GM12872 (cell line): ENCODE data around the gene TRPV6.

Experiments
- TF ChIP-seq, protein P1 (sequence below): IDR thresholded peaks from 3 replicates; pipeline ENCODE4 v1.5.1; 2011; ENCODE audit warnings: low read depth, mild to moderate bottlenecking, low read length, moderate library complexity; ENCODE audit not compliant: insufficient read depth

The TRPV6 gene

DNA sequence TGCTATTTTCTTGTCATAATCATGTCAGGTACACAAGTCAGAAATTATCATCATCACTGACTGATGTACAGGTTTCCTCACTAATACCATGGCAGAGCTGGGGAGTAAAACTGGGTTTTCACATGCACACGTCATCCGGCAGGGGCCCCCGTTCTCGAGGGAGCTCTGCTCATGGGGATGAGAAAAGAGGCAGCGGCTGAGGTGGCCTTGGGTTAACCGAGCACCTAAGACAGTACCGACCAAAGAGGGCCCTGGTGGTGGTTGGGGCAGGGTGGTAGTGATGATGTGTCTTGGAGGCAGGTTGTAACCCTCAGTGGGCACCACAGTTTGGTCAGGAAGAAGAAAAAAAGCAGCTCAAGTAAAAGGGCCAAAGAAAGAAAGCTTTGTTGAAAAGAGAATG, 12.1 kb upstream of the TRPV6 start:
- TF ChIP-seq, protein P1, sequence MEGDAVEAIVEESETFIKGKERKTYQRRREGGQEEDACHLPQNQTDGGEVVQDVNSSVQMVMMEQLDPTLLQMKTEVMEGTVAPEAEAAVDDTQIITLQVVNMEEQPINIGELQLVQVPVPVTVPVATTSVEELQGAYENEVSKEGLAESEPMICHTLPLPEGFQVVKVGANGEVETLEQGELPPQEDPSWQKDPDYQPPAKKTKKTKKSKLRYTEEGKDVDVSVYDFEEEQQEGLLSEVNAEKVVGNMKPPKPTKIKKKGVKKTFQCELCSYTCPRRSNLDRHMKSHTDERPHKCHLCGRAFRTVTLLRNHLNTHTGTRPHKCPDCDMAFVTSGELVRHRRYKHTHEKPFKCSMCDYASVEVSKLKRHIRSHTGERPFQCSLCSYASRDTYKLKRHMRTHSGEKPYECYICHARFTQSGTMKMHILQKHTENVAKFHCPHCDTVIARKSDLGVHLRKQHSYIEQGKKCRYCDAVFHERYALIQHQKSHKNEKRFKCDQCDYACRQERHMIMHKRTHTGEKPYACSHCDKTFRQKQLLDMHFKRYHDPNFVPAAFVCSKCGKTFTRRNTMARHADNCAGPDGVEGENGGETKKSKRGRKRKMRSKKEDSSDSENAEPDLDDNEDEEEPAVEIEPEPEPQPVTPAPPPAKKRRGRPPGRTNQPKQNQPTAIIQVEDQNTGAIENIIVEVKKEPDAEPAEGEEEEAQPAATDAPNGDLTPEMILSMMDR, result no peak

DNA sequence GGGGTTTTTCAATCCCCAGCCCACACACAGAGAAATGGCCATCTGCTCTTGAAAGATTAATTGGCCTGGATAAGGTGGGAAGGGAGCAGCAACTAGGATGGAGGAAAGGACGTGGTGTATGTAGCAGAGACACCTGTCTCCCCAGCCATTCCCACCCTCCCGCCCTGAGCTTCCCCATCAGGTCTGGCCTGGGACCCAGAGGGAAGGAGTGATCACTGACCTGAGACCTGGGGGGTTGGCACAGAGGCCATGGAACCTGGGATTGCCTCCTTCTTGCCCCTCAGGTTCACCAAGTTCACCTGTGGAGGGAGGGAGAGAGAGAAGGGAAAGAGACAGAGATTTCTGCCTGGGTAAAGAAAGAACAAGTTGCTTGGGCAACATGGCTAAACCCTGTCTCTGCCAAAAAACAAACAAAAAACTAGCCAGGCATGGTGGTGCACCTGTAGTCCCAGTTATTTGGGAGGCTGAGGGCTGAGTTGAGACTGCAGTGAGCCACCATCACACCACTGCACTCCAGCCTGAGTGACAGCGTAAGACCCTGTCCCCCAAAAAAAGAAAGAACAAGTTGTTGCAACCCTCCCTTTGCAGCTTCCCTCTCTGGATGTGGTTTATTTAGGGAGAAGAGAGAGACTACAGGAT, 11.3 kb upstream of the TRPV6 start:
- TF ChIP-seq, protein P1, result no peak

DNA sequence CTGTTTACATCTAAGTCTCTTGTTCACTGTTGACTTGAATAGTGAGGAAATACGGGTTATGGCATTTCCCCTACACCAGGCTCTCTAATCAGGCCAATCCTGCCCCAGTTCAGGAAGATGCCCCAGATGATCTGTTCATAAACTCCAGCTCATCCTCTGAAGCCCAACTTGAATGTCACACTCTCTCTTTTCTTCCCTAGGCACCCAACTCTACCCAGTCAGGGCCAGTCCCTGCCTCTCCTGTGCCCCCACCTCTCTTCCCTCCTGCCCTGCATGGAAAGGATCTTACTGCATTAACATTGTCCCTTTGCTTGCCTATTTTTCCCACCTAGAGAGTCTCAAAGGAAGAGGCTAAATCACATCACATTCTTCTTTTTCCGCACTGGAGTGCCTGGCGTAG, 10.6 kb upstream of the TRPV6 start:
- TF ChIP-seq, protein P1, result no peak

DNA sequence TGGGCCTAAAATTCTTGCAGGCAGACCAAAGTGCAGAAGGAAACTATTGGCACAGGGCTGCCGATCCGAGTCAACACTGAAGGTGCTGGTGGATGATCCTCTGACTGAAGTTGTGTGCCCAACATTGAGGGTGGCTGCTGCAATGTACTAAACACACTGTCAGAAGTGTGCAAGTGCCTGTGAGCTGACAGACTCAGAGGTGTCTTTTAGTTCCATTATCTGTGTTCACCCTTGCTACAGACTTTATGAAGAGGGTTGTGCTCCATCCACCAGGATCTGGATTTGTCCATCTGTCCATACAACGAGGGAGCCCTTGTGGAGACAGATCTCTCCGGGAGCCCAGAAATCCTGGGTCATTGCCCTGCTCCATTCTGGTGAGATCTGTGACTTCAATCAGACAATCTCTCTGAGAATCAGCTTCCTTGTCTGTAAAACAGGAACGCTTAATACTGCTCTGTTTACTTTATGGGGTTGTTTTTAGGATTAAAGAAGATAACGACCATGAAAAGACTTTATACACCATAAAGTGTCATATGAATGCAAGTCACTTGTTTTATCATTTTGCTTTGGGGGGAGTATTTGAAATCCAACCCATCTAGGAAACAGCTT, 9.5 kb upstream of the TRPV6 start:
- TF ChIP-seq, protein P1, result no peak

DNA sequence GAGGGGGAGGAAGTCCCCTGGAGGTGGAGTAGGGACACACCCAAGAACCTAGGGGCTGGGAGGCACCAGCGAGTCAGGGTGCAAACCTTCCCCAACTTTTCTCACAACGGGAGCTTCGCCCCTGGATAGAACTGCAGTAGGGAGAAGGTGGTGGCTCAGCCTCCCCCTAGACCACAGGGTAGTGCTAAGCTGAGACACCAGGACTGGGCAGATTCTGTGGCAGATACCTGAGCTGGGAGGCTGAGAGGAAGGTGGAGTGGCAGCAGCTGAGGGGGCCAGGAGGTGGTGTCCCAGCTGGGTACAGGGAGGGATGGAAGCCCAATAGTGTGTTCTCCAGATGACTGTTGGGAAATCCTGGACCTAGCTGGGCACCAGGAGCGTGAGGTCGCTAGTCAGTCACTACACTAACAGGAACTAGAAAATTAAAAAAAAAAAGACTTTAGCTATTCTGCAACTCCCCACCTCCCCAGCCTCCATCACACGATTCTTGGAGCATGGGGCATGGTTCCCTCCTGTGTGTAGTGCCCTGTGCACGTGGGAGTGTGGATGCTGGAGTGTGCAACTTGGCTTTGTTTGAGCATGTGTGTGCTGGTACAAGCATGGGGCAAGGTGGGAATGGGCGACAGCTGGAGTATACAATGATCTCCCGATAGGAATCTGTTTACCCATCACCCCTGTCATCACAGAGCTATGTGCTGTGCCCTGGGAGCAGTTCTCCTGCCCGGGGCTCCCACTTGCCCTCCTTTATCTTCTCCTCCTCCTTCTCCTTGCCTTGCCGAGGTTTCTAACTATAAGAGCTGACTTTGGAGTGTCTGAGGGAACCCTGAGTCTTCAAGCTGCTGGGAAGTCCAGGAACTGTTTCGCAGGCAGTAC, 8.8 kb upstream of the TRPV6 start:
- TF ChIP-seq, protein P1, result no peak

DNA sequence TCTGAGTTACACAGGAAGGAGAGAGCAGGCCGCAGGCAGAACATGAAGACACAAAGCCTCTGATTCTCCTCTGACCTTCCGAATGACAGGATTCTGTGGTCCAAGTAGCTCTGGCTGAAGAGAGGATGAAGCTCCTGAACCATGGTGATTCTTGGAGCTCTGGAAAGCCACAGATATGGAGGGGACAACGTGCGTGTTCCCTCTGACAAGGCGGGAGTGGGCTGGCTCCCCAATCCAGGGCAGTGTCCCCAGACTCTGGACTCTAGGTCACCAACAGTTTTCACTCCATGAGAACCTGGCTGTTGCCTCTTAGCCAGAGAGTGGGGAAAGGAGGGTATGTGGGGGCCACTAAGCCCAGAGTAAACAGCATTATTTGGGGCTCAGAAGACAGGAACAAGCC, 7.4 kb upstream of the TRPV6 start:
- TF ChIP-seq, protein P1, result no peak

DNA sequence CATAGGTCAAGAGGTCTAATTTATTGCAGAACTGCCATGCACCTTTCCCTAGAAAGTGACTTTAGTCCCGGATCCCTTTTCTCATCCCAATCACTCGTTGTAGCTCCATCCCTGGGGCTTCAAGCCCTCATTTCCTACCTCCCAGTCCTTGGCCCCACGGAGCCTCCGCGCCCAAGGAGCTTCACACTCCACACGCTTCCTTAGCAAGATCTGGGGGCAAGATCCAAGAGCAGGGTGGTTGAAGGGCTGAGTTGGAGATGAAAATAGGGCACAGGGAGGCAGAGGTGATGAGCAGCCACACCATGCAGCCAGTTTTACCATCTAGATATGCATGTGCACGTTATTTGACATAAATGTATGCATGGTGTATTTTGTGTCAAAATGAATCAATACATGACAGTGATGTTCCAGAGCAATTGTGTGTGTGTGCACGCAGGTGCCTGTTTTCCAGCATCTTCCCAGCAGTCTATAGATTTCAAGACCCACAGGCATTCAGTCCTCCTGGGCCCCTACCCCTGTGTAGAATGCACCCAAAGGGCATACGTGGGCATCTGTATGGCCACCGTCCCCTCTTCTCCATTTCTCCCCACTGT, 6.0 kb upstream of the TRPV6 start:
- TF ChIP-seq, protein P1, result no peak
